Activated CD4-positive, alpha-beta T cell treated with anti-CD3 and anti-CD28 coated beads for 4 hours (primary cell): ENCODE measurements around the gene PPFIBP1.

ENCODE experiments used
- DNase-seq, 2 donors: peaks; one replicate each; pipeline ENCODE4 v3.0.0-alpha.2; 2020

PPFIBP1 gene

GRCh38 chr12:27545665-27546064 lies 21.7 kb downstream of the PPFIBP1 start:
- DNase-seq = no peak

- DNase-seq = no peak
Measured at GRCh38 chr12:27547592-27547991, 23.6 kb downstream of the PPFIBP1 start.

- DNase-seq = no peak
Measured at GRCh38 chr12:27548301-27549199, 24.5 kb downstream of the PPFIBP1 start.

- DNase-seq = no peak
Measured at GRCh38 chr12:27549236-27549800, 25.3 kb downstream of the PPFIBP1 start.

GRCh38 chr12:27549801-27550652 lies 26.0 kb downstream of the PPFIBP1 start:
- no peak for DNase-seq

GRCh38 chr12:27550653-27550975 lies 26.6 kb downstream of the PPFIBP1 start:
- no peak for DNase-seq

GRCh38 chr12:27551172-27551840 lies 27.3 kb downstream of the PPFIBP1 start:
- DNase-seq = no peak

GRCh38 chr12:27552235-27552634 lies 28.2 kb downstream of the PPFIBP1 start:
- no peak for DNase-seq

- DNase-seq = no peak
Measured at GRCh38 chr12:27552886-27553560, 29.0 kb downstream of the PPFIBP1 start.

GRCh38 chr12:27553941-27554340 lies 29.9 kb downstream of the PPFIBP1 start:
- DNase-seq = no peak

- no peak for DNase-seq
Measured at GRCh38 chr12:27554421-27555186, 30.6 kb downstream of the PPFIBP1 start.

GRCh38 chr12:27555361-27555760 lies 31.4 kb downstream of the PPFIBP1 start:
- no peak for DNase-seq

- DNase-seq = no peak
Measured at GRCh38 chr12:27555925-27556778, 32.1 kb downstream of the PPFIBP1 start.

GRCh38 chr12:27560126-27560525 lies 36.1 kb downstream of the PPFIBP1 start:
- DNase-seq = no peak

- no peak for DNase-seq
Measured at GRCh38 chr12:27561535-27562350, 37.7 kb downstream of the PPFIBP1 start.

- no peak for DNase-seq
Measured at GRCh38 chr12:27564612-27565213, 40.7 kb downstream of the PPFIBP1 start.

- DNase-seq = no peak
Measured at GRCh38 chr12:27566159-27566558, 42.2 kb downstream of the PPFIBP1 start.

- no peak for DNase-seq
Measured at GRCh38 chr12:27566626-27567025, 42.6 kb downstream of the PPFIBP1 start.

GRCh38 chr12:27571463-27571862 lies 47.5 kb downstream of the PPFIBP1 start:
- no peak for DNase-seq
